Caco-2 (cell line): ENCODE measurements around the gene ANTXR2. TPM values are rescaled to one million over a fixed set of nuclear protein-coding genes. Genes with fewer than 3 reads are reported as not detected.

Experiments used
- BruUV-seq: library from RNA; stranded (reverse); fragments of 400-500 nt; replicated peaks from 2 replicates; lab custom pipeline; 2021; lab: Mats Ljungman, UMichigan
- CTCF ChIA-PET: fragments of 300-600 bp; sonication (Branson Sonifier 250); formaldehyde crosslinking; loops from one replicate; lab custom pipeline; 2022; ENCODE audit warnings: antibody characterized with exemption; lab: Charles Lee
- POLR2A ChIA-PET: fragments of 300-600 bp; sonication (Branson Sonifier 250); formaldehyde crosslinking; loops from one replicate; lab custom pipeline; 2022; ENCODE audit warnings: antibody characterized with exemption; lab: Charles Lee
- DNase-seq, 2 experiments: peaks; one replicate each; pipeline versions ENCODE4 v3.0.0 to v3.0.0-alpha.2; 2020 to 2022
- H3K27me3 ChIP-seq: replicated peaks from 2 replicates; pipeline ENCODE4 v1.6.0; 2011; ENCODE audit warnings: low read length; ENCODE audit not compliant: control insufficient read depth, insufficient read depth
- H3K36me3 ChIP-seq: 2 replicates; pipeline ENCODE4 v1.5.1; 2011; ENCODE audit warnings: low read length; ENCODE audit not compliant: control insufficient read depth, insufficient read depth
- H3K4me1 ChIP-seq: fragments of 250-450 bp; sonication (Bioruptor Pico); 2 replicates; pipeline ENCODE4 v1.5.1; 2020; ENCODE audit warnings: mild to moderate bottlenecking
- H3K4me3 ChIP-seq: 2 replicates; pipeline ENCODE4 v1.5.1; 2011; ENCODE audit warnings: low read depth, mild to moderate bottlenecking, control low read depth, low read length
- H3K9me3 ChIP-seq: fragments of 250-450 bp; sonication (Bioruptor Pico); 2 replicates; pipeline ENCODE4 v1.5.1; 2020; ENCODE audit warnings: mild to moderate bottlenecking, moderate library complexity
- H3K27ac Mint-ChIP-seq: one replicate; pipeline ENCODE4 v1.8.0; 2022; ENCODE audit warnings: mixed read lengths; ENCODE audit not compliant: unreplicated experiment
- H3K27me3 Mint-ChIP-seq: one replicate; pipeline ENCODE4 v1.8.0; 2022; ENCODE audit warnings: mixed read lengths; ENCODE audit not compliant: insufficient read depth, unreplicated experiment
- H3K36me3 Mint-ChIP-seq: one replicate; pipeline ENCODE4 v1.8.0; 2022; ENCODE audit warnings: mild to moderate bottlenecking, mixed read lengths; ENCODE audit not compliant: insufficient read depth, unreplicated experiment
- H3K4me1 Mint-ChIP-seq: one replicate; pipeline ENCODE4 v1.8.0; 2022; ENCODE audit warnings: low read depth, mixed read lengths; ENCODE audit not compliant: unreplicated experiment
- H3K4me3 Mint-ChIP-seq: one replicate; pipeline ENCODE4 v1.8.0; 2022; ENCODE audit warnings: mild to moderate bottlenecking, moderate library complexity, mixed read lengths; ENCODE audit not compliant: unreplicated experiment
- H3K9me3 Mint-ChIP-seq: one replicate; pipeline ENCODE4 v1.8.0; 2022; ENCODE audit warnings: mixed read lengths; ENCODE audit not compliant: unreplicated experiment
- CTCF ChIP-seq, 2 experiments: fragments of 200-600 bp in 1 of 2; IDR thresholded peaks; 1 replicate in 1 of 2; 2 replicates in 1 of 2; pipeline versions ENCODE4 v1.5.1 to v1.8.0; 2011 to 2022; ENCODE audit warnings: antibody characterized with exemption in 1 of 2, control low read depth in 1 of 2, inconsistent platforms in 1 of 2, low read depth in 1 of 2, low read length in 1 of 2, mild to moderate bottlenecking in 1 of 2, moderate library complexity in 1 of 2; ENCODE audit not compliant: insufficient read depth in 1 of 2, severe bottlenecking in 1 of 2, unreplicated experiment in 1 of 2
- intact Hi-C: fragments of 100-400 bp; cut with micrococcal nuclease; formaldehyde crosslinking; loops from one replicate; pipeline ENCODE4 v1.10.0; 2022; ENCODE audit not compliant: unreplicated experiment
- total RNA-seq: library from RNA; stranded (reverse); gene quantifications from 2 replicates; pipeline ENCODE4 v1.2.3, GENCODE V29; 2022

Gene ANTXR2
- total RNA-seq, 1 experiment from 2014 or later = 1.4 TPM

GRCh38 chr4:79935274-79935673 is 137.8 kb downstream of the ANTXR2 start:
- no peaks in the 10 kb centered on the region for H3K9me3 ChIP-seq
- TF ChIP-seq CTCF (IDR thresholded peaks at IDR 0.05; ENCODE audit: insufficient read depth in 1 of 2, low read depth in 1 of 2, low read length in 1 of 2, severe bottlenecking in 1 of 2, unreplicated experiment in 1 of 2) = no peak
- no peaks in the 10 kb centered on the region for H3K9me3 Mint-ChIP-seq

DNA sequence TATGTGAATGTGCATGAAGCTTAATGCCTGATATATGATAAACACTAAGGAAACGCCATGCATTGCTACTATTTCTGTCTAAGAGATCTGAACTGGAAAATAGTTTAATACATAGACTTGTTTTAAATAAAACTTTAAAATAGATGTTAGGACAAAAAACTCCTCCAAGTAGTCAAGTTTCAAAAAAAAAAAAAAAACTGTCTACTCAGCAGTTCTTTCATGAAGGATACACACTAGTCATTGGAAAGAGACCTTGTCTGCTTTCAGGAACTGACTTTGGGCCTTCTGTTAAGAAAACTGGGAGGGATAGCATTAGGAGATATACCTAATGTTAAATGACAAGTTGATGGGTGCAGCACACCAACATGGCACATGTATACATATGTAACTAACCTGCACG is 138.4 kb downstream of the ANTXR2 start:
- Histone ChIP-seq H3K36me3 (no peaks in the 10 kb centered on the region), H3K9me3 (no peaks in the 10 kb centered on the region), H3K4me1 (no peaks in the 10 kb centered on the region), H3K4me3 (no peak overlapping the region), H3K27me3 (no peaks in the 10 kb centered on the region)
- no peak overlapping the region for H3K27ac Mint-ChIP-seq
- H3K9me3 Mint-ChIP-seq = no peaks in the 10 kb centered on the region
- TF ChIP-seq CTCF (IDR thresholded peaks at IDR 0.05; ENCODE audit: insufficient read depth in 1 of 2, low read depth in 1 of 2, low read length in 1 of 2, severe bottlenecking in 1 of 2, unreplicated experiment in 1 of 2) = no peak
- ChIA-PET CTCF (no interaction called here), POLR2A (no interaction called here)
- no peak overlapping the region for H3K4me3 Mint-ChIP-seq
- H3K27me3 Mint-ChIP-seq = no peaks in the 10 kb centered on the region
- BruUV-seq = no TSS peak
- peaks cover 6% of the 10 kb centered on the region for H3K4me1 Mint-ChIP-seq
- no peak for DNase-seq
- intact Hi-C loops = no loop called here
- no peaks in the 10 kb centered on the region for H3K36me3 Mint-ChIP-seq

More at GRCh38 chr4:79935274-79935673, 137.8 kb downstream of the ANTXR2 start:
- Mint-ChIP-seq H3K27me3 (no peaks in the 10 kb centered on the region), H3K27ac (no peak overlapping the region), H3K4me1 (peaks cover 6% of the 10 kb centered on the region), H3K4me3 (no peak overlapping the region), H3K36me3 (no peaks in the 10 kb centered on the region)
- ChIA-PET CTCF (no interaction called here), POLR2A (no interaction called here)
- intact Hi-C loops = no loop called here
- Histone ChIP-seq H3K4me3 (no peak overlapping the region), H3K27me3 (no peaks in the 10 kb centered on the region), H3K4me1 (no peaks in the 10 kb centered on the region), H3K36me3 (no peaks in the 10 kb centered on the region)
- no TSS peak for BruUV-seq
- no peak for DNase-seq

GRCh38 chr4:79927931-79928330 is 145.1 kb downstream of the ANTXR2 start:
- intact Hi-C loops = no loop called here
- CTCF ChIA-PET = no interaction called here
- no peak for TF ChIP-seq CTCF (IDR thresholded peaks at IDR 0.05; ENCODE audit: insufficient read depth in 1 of 2, low read depth in 1 of 2, low read length in 1 of 2, severe bottlenecking in 1 of 2, unreplicated experiment in 1 of 2)
- Histone ChIP-seq H3K4me3 (no peak overlapping the region), H3K4me1 (no peaks in the 10 kb centered on the region), H3K27me3 (no peaks in the 10 kb centered on the region), H3K36me3 (no peaks in the 10 kb centered on the region), H3K9me3 (no peaks in the 10 kb centered on the region)
- no peak for DNase-seq
- POLR2A ChIA-PET = no interaction called here
- Mint-ChIP-seq H3K27ac (no peak overlapping the region), H3K36me3 (no peaks in the 10 kb centered on the region), H3K4me1 (no peaks in the 10 kb centered on the region), H3K9me3 (no peaks in the 10 kb centered on the region), H3K27me3 (no peaks in the 10 kb centered on the region), H3K4me3 (no peak overlapping the region)
- no TSS peak for BruUV-seq
